Naive thymus-derived CD4-positive, alpha-beta T cell (primary cell): ENCODE measurements around the gene SPATA6L. TPM values are rescaled to one million over a fixed set of nuclear protein-coding genes. Genes with fewer than 3 reads are reported as not detected.

ENCODE experiments used
- ATAC-seq: fragments of 150-1000 bp; cut with Tn5 transposase; 2 replicates; pipeline ENCODE4 v1.10.0; 2021; ENCODE audit warnings: mild to moderate bottlenecking, moderate library complexity
- CTCF ChIA-PET: fragments of 350-600 bp; sonication (Branson Sonifier 250); formaldehyde crosslinking; loops from one replicate; lab custom pipeline; 2021; ENCODE audit warnings: antibody characterized with exemption; lab: Charles Lee
- POLR2A ChIA-PET: fragments of 350-600 bp; sonication (Branson Sonifier 250); formaldehyde crosslinking; loops from one replicate; lab custom pipeline; 2021; ENCODE audit warnings: antibody characterized with exemption, inconsistent platforms; lab: Charles Lee
- DNase-seq, 9 donors: peaks; one replicate each; pipeline versions ENCODE4 v3.0.0 to v3.0.0-alpha.2; 2020 to 2022; ENCODE audit warnings: mixed read lengths in 1 of 9
- H3K27ac ChIP-seq: one replicate; pipeline ENCODE4 v1.7.0; 2013; ENCODE audit warnings: mild to moderate bottlenecking, low read depth, low read length, moderate library complexity
- H3K27me3 ChIP-seq, 2 donors: one replicate each; pipeline ENCODE4 v1.7.0; 2013; ENCODE audit warnings: low read length in 2 of 2, mild to moderate bottlenecking in 2 of 2, moderate library complexity in 2 of 2; ENCODE audit not compliant: control insufficient read depth in 2 of 2, insufficient read depth in 2 of 2
- H3K36me3 ChIP-seq, 3 experiments: 1 replicate in 2 of 3; 2 replicates in 1 of 3; pipeline ENCODE4 v1.7.0; 2013; ENCODE audit warnings: low read length in 3 of 3, mild to moderate bottlenecking in 3 of 3, moderate library complexity in 1 of 3; ENCODE audit not compliant: insufficient read depth in 3 of 3, control insufficient read depth in 2 of 3
- H3K4me1 ChIP-seq, 2 donors: one replicate each; pipeline ENCODE4 v1.7.0; 2013; ENCODE audit warnings: low read length in 2 of 2, mild to moderate bottlenecking in 2 of 2, moderate library complexity in 1 of 2; ENCODE audit not compliant: control insufficient read depth in 2 of 2, insufficient read depth in 2 of 2
- H3K4me3 ChIP-seq: 2 replicates; pipeline ENCODE4 v1.7.0; 2013; ENCODE audit warnings: mild to moderate bottlenecking, low read length
- H3K9me3 ChIP-seq, 3 experiments: 1 replicate in 2 of 3; 2 replicates in 1 of 3; pipeline ENCODE4 v1.7.0; 2013; ENCODE audit warnings: low read length in 3 of 3; ENCODE audit not compliant: control insufficient read depth in 2 of 3
- H3K27ac Mint-ChIP-seq, 9 donors: one replicate each; pipeline ENCODE4 v1.8.0; 2020 to 2022; ENCODE audit warnings: mixed read lengths in 9 of 9, mild to moderate bottlenecking in 8 of 9, moderate library complexity in 5 of 9, inconsistent platforms in 2 of 9
- H3K27me3 Mint-ChIP-seq, 5 donors: one replicate each; pipeline ENCODE4 v1.8.0; 2021 to 2022; ENCODE audit warnings: mixed read lengths in 5 of 5, mild to moderate bottlenecking in 1 of 5
- H3K36me3 Mint-ChIP-seq, 5 donors: one replicate each; pipeline ENCODE4 v1.8.0; 2020 to 2022; ENCODE audit warnings: mixed read lengths in 5 of 5, mild to moderate bottlenecking in 3 of 5, inconsistent platforms in 1 of 5
- H3K4me1 Mint-ChIP-seq, 7 donors: one replicate each; pipeline ENCODE4 v1.8.0; 2020 to 2022; ENCODE audit warnings: mixed read lengths in 7 of 7, mild to moderate bottlenecking in 3 of 7, inconsistent platforms in 1 of 7
- H3K4me3 Mint-ChIP-seq, 10 donors: one replicate each; pipeline ENCODE4 v1.8.0; 2020 to 2022; ENCODE audit warnings: mild to moderate bottlenecking in 10 of 10, mixed read lengths in 10 of 10, moderate library complexity in 6 of 10, inconsistent platforms in 2 of 10
- H3K9me3 Mint-ChIP-seq, 11 donors: one replicate each; pipeline ENCODE4 v1.8.0; 2020 to 2022; ENCODE audit warnings: mixed read lengths in 11 of 11, mild to moderate bottlenecking in 4 of 11, inconsistent platforms in 1 of 11, moderate library complexity in 1 of 11
- intact Hi-C, 2 donors: fragments of 100-400 bp; cut with micrococcal nuclease; formaldehyde crosslinking; loops; one replicate each; pipeline ENCODE4 v1.15.1; 2023
- polyA plus RNA-seq, 2 donors: library from polyadenylated mRNA; unstranded; fragments of 300-500 nt; fragmentation: Illumina TruSeq; gene quantifications; one replicate each; pipeline ENCODE4 v1.2.3, GENCODE V29; 2021
- total RNA-seq, 6 experiments: library from RNA in 5 of 6; stranded (reverse) in 5 of 6; gene quantifications; 1 replicate in 5 of 6; 2 replicates in 1 of 6; pipeline ENCODE4 v1.2.3 and lab custom pipeline; 2021 to 2026

The SPATA6L gene
- total and polyA plus RNA-seq, 7 experiments from 2014 or later = 0.40 to 9.2 (median 4.1) TPM

GRCh38 chr9:4549751-4550295, 116.5 kb downstream of the SPATA6L start:
- H3K4me1 ChIP-seq = peaks cover 0 to 41% of the 10 kb centered on the region in 2 donors
- no peak overlapping the region for H3K4me3 ChIP-seq
- intact Hi-C loops = loop anchor here in 1 of 2 donors (2.0 to 5.0 kb wide), 2 partner anchors 47 to 58 kb away; partner anchors contain the start of gene SLC1A1
- peaks cover 0 to 3% (median 0%) of the 10 kb centered on the region in 11 donors for H3K9me3 Mint-ChIP-seq
- DNase-seq (no peak), ATAC-seq (no peak)
- H3K27ac Mint-ChIP-seq = peak overlapping the region in 6 of 9 donors; percentile 8 to 83 (median 65)
- CTCF ChIA-PET = no interaction called here
- H3K4me1 Mint-ChIP-seq = peaks cover 23 to 93% (median 74%) of the 10 kb centered on the region in 7 donors
- no peak overlapping the region for H3K27ac ChIP-seq
- no peaks in the 10 kb centered on the region for H3K9me3 ChIP-seq
- H3K27me3 Mint-ChIP-seq = no peaks in the 10 kb centered on the region
- no peaks in the 10 kb centered on the region for H3K36me3 ChIP-seq
- no peaks in the 10 kb centered on the region for H3K27me3 ChIP-seq
- peak overlapping the region in 1 of 10 donors; percentile 16 for H3K4me3 Mint-ChIP-seq
- no peaks in the 10 kb centered on the region for H3K36me3 Mint-ChIP-seq
- POLR2A ChIA-PET = interaction anchor here (0.8 to 1.9 kb wide), 3 partner anchors 9 to 51 kb away, joined by 3 to 9 read pairs (median 4); no protein-coding TSS in a partner anchor

GRCh38 chr9:4548811-4549725, 117.2 kb downstream of the SPATA6L start:
- H3K36me3 Mint-ChIP-seq = no peaks in the 10 kb centered on the region

More at GRCh38 chr9:4548811-4549725, 117.2 kb downstream of the SPATA6L start:
- intact Hi-C loops = no loop called here
- no peaks in the 10 kb centered on the region for H3K27me3 Mint-ChIP-seq
- no peaks in the 10 kb centered on the region for H3K36me3 ChIP-seq
- CTCF ChIA-PET = interaction anchor here (0.6 kb wide), 1 partner anchor 121 kb away, joined by 4 read pairs; no protein-coding TSS in a partner anchor
- H3K4me3 ChIP-seq = no peak overlapping the region
- H3K4me3 Mint-ChIP-seq = peak overlapping the region in 3 of 10 donors; percentile 9 to 63 (median 25)
- ATAC-seq (no peak), DNase-seq (no peak)
- H3K9me3 ChIP-seq = no peaks in the 10 kb centered on the region
- H3K27ac Mint-ChIP-seq = peak overlapping the region in 6 of 9 donors; percentile 10 to 83 (median 50)
- H3K27me3 ChIP-seq = no peaks in the 10 kb centered on the region
- peaks cover 0 to 7% (median 0%) of the 10 kb centered on the region in 11 donors for H3K9me3 Mint-ChIP-seq
- H3K4me1 ChIP-seq = peaks cover 0 to 33% of the 10 kb centered on the region in 2 donors
- POLR2A ChIA-PET = interaction anchor here (0.8 kb wide), 1 partner anchor 8 kb away, joined by 4 read pairs; no protein-coding TSS in a partner anchor
- no peak overlapping the region for H3K27ac ChIP-seq
- peaks cover 23 to 91% (median 70%) of the 10 kb centered on the region in 7 donors for H3K4me1 Mint-ChIP-seq

Other genes starting within 250 kb of the SPATA6L start
- under 1 TPM in 1 of 5 experiments, not detected in 4; 0.12 TPM for gene SLC1A1, start 176.0 kb downstream of the SPATA6L start, total RNA-seq
- gene SLC1A1, start 176.0 kb downstream of the SPATA6L start, polyA plus RNA-seq = not detected
- gene PLPP6, start 4.2 kb downstream of the SPATA6L start, total RNA-seq = 10 to 100 TPM in 3 of 5 experiments, 1 to 10 TPM in 2; 7.4 to 24.1 (median 10.2) TPM
- 1 to 10 TPM; 6.0 to 8.1 TPM for gene PLPP6, start 4.2 kb downstream of the SPATA6L start, polyA plus RNA-seq
- 10 to 100 TPM; 13.4 to 28.0 (median 22.9) TPM for gene CDC37L1, start 13.1 kb upstream of the SPATA6L start, total RNA-seq
- 10 to 100 TPM; 21.2 to 21.9 TPM for gene CDC37L1, start 13.1 kb upstream of the SPATA6L start, polyA plus RNA-seq
- gene AK3, start 74.7 kb upstream of the SPATA6L start, total RNA-seq = 10 to 100 TPM; 18.0 to 34.8 (median 25.8) TPM
- gene AK3, start 74.7 kb upstream of the SPATA6L start, polyA plus RNA-seq = 10 to 100 TPM; 27.1 to 33.8 TPM
- 10 to 100 TPM; 21.5 to 39.4 (median 23.4) TPM for gene RCL1, start 126.5 kb upstream of the SPATA6L start, total RNA-seq
- 10 to 100 TPM; 24.2 to 24.7 TPM for gene RCL1, start 126.5 kb upstream of the SPATA6L start, polyA plus RNA-seq